Measurements from ENCODE around the gene DCX. TPM values are rescaled to one million over a fixed set of nuclear protein-coding genes. Genes with fewer than 3 reads are reported as not detected.

The DCX gene
- total RNA-seq, 1 donor from 2014 or later: not detected

DNA sequence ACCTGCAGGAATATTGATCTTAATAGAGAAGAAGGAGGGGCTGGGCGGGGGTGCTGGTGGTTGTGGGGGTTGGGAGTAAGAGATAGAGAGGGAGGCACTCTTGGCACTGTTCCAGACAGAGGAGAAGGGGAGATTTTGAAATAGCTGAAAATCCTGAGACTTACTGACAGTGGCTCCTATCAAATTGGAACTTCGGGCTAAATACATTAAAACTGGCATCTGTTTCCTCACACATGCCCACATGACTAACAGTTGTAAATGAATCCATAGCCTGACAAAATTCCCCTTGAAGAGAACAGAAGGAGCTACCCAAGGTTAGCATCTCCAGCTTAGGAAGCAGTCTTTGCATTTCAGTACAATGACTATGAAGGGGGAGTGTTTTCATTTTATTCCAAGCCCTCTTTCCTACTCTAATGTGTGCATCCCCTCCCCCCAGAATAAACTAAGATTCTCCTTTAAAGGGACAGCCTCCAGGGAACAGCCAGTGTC is 1.4 kb downstream of the DCX start:
- intact Hi-C loops (cut with DNase I): no loop called here
- H3K4me3 ChIP-seq: no peak overlapping the region
- H3K9me3 ChIP-seq: no peaks in the 10 kb centered on the region
- no peaks in the 10 kb centered on the region for H3K36me3 ChIP-seq
- no peaks in the 10 kb centered on the region for H3K4me1 ChIP-seq
- TF ChIP-seq CTCF (IDR thresholded peaks at IDR 0.05): no peak
- TF ChIP-seq POLR2A (IDR thresholded peaks at IDR 0.05): no peak
- no peak for TF ChIP-seq POLR2AphosphoS5 (IDR thresholded peaks at IDR 0.05; ENCODE audit: insufficient read depth in 1 of 2, low read depth in 1 of 2)
- no peak for DNase-seq (ENCODE audit: extremely low spot score in 2 of 2)
- H3K27me3 ChIP-seq: no peaks in the 10 kb centered on the region
- H3K27ac ChIP-seq: no peak overlapping the region

DNA sequence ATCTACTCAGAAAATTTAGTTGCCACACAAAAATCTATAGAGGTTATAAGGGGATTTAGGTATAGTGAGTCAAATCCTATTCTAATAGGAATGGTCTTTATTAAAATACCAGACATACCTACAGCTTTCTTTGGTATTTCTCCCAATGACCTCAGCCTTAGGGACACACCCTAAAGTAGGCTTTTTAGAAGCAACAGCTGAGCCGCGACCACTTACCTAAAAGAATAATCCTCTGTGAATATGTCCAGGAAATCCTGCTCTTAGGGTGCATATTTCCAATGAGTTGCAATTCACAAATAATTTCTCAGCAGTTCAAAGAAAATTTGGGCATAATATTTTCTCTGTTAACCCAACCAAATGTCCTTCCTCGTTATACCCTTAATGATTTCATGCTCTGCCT is 2.7 kb downstream of the DCX start:
- Histone ChIP-seq H3K4me1 (no peaks in the 10 kb centered on the region), H3K36me3 (no peaks in the 10 kb centered on the region), H3K27me3 (no peaks in the 10 kb centered on the region), H3K9me3 (no peaks in the 10 kb centered on the region), H3K4me3 (no peak overlapping the region), H3K27ac (no peak overlapping the region)
- DNase-seq (ENCODE audit: extremely low spot score in 2 of 2): no peak
- TF ChIP-seq CTCF (IDR thresholded peaks at IDR 0.05): no peak
- TF ChIP-seq POLR2AphosphoS5 (IDR thresholded peaks at IDR 0.05; ENCODE audit: insufficient read depth in 1 of 2, low read depth in 1 of 2): no peak
- TF ChIP-seq POLR2A (IDR thresholded peaks at IDR 0.05): no peak
- intact Hi-C loops (cut with DNase I): no loop called here

DNA sequence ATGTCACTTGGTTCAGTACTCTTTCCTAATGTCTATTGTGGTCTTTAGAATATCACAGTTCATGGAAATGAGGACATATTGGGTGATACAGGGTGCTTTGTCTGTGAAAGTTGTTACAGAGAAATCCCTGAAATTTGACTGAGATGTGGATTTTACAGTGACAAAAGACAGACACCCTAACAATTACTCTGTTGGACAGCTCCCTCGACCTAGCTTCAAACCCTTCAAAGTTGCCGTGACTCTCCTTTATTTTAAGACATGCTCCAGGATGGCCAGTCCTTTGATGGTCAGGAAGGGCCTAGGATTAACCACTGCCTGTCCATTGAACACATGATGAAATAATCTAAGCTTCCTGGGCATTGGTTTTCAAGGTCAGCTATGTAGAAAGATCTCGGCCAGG is 4.0 kb downstream of the DCX start:
- H3K27me3 ChIP-seq: no peaks in the 10 kb centered on the region
- no peak overlapping the region for H3K27ac ChIP-seq
- TF ChIP-seq POLR2A (IDR thresholded peaks at IDR 0.05) (no peak), POLR2AphosphoS5 (IDR thresholded peaks at IDR 0.05; ENCODE audit: insufficient read depth in 1 of 2, low read depth in 1 of 2) (no peak), CTCF (IDR thresholded peaks at IDR 0.05) (no peak)
- no peak overlapping the region for H3K4me3 ChIP-seq
- no peaks in the 10 kb centered on the region for H3K4me1 ChIP-seq
- intact Hi-C loops (cut with DNase I): no loop called here
- DNase-seq (ENCODE audit: extremely low spot score in 2 of 2): no peak
- H3K36me3 ChIP-seq: no peaks in the 10 kb centered on the region
- H3K9me3 ChIP-seq: no peaks in the 10 kb centered on the region

DNA sequence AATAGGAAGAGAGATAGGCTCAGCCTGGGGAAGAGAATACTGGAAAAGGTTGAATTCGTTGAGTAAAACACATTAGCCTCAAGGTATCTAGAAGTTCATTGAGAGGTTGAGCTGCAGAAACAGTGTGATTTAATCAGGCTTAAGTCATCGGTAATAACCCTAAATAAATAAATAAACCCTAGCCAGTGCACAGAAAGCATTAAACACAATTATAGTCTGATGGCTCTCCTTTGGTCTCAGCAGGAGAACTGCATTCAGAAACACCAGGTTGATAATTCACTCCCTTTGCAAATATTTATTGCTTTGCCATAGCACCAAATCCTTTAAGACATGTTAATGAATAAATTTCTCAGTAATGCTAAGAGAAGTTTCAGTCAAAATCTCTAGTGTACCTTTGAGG is 9.6 kb downstream of the DCX start:
- no peaks in the 10 kb centered on the region for H3K27me3 ChIP-seq
- no peak for TF ChIP-seq POLR2AphosphoS5 (IDR thresholded peaks at IDR 0.05; ENCODE audit: insufficient read depth in 1 of 2, low read depth in 1 of 2)
- DNase-seq (ENCODE audit: extremely low spot score in 2 of 2): no peak
- no peaks in the 10 kb centered on the region for H3K36me3 ChIP-seq
- no peak overlapping the region for H3K27ac ChIP-seq
- intact Hi-C loops (cut with DNase I): no loop called here
- no peaks in the 10 kb centered on the region for H3K9me3 ChIP-seq
- H3K4me3 ChIP-seq: no peak overlapping the region
- no peaks in the 10 kb centered on the region for H3K4me1 ChIP-seq

GRCh38 chrX:111395149-111395548 is 16.8 kb downstream of the DCX start:
- intact Hi-C loops (cut with DNase I): no loop called here

More at GRCh38 chrX:111395149-111395548, 16.8 kb downstream of the DCX start:
- no peak for TF ChIP-seq POLR2A (IDR thresholded peaks at IDR 0.05)
- no peak for TF ChIP-seq CTCF (IDR thresholded peaks at IDR 0.05)
- TF ChIP-seq POLR2AphosphoS5 (IDR thresholded peaks at IDR 0.05; ENCODE audit: insufficient read depth in 1 of 2, low read depth in 1 of 2): no peak
- Histone ChIP-seq H3K27me3 (no peaks in the 10 kb centered on the region), H3K4me1 (no peaks in the 10 kb centered on the region), H3K36me3 (no peaks in the 10 kb centered on the region), H3K27ac (no peak overlapping the region), H3K4me3 (no peak overlapping the region), H3K9me3 (no peaks in the 10 kb centered on the region)
- DNase-seq (ENCODE audit: extremely low spot score in 2 of 2): no peak
